Duodenal mucosa (tissue), 2 donors: ENCODE results near the gene UBE2Z.
A peak's percentile ranks its signal among the peaks of the same experiment; 100 is the strongest.

Experiments used
- H3K27ac ChIP-seq: one replicate; pipeline ENCODE4 v1.7.0; 2013; ENCODE audit warnings: low read depth, low read length
- H3K27me3 ChIP-seq, 2 donors: one replicate each; pipeline ENCODE4 v1.7.0; 2013; ENCODE audit warnings: low read length in 2 of 2, control low read depth in 1 of 2; ENCODE audit not compliant: insufficient read depth in 2 of 2, control insufficient read depth in 1 of 2
- H3K36me3 ChIP-seq, 2 donors: one replicate each; pipeline ENCODE4 v1.7.0; 2013; ENCODE audit warnings: low read length in 2 of 2, control low read depth in 1 of 2; ENCODE audit not compliant: insufficient read depth in 2 of 2, control insufficient read depth in 1 of 2
- H3K4me1 ChIP-seq, 2 donors: one replicate each; pipeline ENCODE4 v1.7.0; 2013; ENCODE audit warnings: low read length in 2 of 2, control low read depth in 1 of 2; ENCODE audit not compliant: insufficient read depth in 2 of 2, control insufficient read depth in 1 of 2
- H3K4me3 ChIP-seq, 2 donors: one replicate each; pipeline ENCODE4 v1.7.0; 2013; ENCODE audit warnings: low read length in 2 of 2, low read depth in 1 of 2
- H3K9ac ChIP-seq, 2 donors: one replicate each; pipeline ENCODE4 v1.7.0; 2013; ENCODE audit warnings: low read length in 2 of 2, low read depth in 1 of 2
- H3K9me3 ChIP-seq, 2 donors: one replicate each; pipeline ENCODE4 v1.7.0; 2013; ENCODE audit warnings: low read length in 2 of 2, control low read depth in 1 of 2; ENCODE audit not compliant: control insufficient read depth in 1 of 2

Gene UBE2Z

DNA sequence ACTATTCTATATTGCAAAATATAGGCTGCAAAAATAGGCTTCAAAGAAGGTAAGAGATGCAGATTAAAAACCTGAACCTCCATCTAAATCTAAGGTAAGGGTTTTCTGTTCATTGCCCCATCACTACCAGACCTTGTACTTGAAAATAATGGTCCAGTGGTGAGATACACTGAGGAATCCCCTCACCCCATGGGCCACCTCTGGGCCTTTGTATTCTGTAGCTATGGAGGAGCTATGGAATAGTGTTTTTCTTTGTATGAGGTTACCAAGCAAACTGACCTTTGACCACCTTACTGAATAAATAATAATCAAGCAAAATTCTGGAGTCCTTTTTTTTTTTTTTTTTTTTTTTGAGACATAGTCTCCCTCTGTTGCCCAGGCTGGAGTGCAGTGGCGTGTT, 4.8 kb upstream of the UBE2Z start:
- Histone ChIP-seq H3K9ac (no peak overlapping the region), H3K27ac (no peak overlapping the region), H3K27me3 (no peaks in the 10 kb centered on the region), H3K9me3 (no peaks in the 10 kb centered on the region), H3K4me1 (peaks cover 7 to 10% of the 10 kb centered on the region in 2 donors), H3K4me3 (no peak overlapping the region), H3K36me3 (peaks cover under 1 to 2% of the 10 kb centered on the region in 2 donors)

DNA sequence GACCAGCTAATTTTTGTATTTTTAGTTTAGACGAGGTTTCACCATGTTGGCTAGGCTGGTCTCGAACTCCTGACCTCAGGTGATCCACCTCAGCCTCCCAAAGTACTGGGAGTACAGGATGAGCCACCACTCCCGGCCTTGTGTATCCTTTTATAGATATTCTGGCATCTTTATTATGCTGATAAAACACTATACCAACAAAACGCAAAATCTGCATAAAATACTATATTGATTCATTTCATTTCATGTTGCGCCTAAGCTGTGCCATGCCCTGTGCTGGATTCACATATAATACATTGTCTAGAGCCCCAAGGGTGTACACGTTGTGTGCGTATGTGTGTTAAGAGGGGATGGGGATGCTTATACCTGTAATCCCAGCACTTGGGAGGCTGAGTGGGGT, 3.8 kb upstream of the UBE2Z start:
- H3K4me3 ChIP-seq = no peak overlapping the region
- H3K4me1 ChIP-seq = peaks cover 9 to 13% of the 10 kb centered on the region in 2 donors
- no peaks in the 10 kb centered on the region for H3K36me3 ChIP-seq
- no peak overlapping the region for H3K9ac ChIP-seq
- no peaks in the 10 kb centered on the region for H3K27me3 ChIP-seq
- no peak overlapping the region for H3K27ac ChIP-seq
- no peaks in the 10 kb centered on the region for H3K9me3 ChIP-seq

DNA sequence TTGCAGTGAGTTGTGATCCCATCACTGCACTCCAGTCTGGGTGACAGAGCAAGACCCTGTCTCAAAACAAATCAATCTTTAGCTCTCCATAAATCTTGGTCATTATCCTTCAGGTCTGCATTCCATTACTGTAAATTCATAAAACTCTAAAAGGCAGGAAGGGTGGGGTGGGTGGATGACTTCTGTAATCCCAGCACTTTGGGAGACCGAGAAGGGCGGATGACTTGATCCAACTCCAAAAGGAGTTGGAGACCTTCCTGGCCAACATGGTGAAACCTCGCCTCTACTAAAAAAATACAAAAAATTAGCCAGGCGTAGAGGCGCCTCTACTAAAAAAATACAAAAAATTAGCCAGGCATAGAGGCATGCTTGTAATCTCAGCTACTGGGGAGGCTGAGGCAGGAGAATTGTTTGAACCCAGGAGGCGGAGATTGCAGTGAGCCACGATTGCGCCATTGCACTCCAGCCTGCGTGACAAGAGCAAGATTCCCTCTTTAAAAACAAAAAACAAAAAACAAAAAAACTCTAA, 2.2 kb upstream of the UBE2Z start:
- peaks cover 0 to 8% of the 10 kb centered on the region in 2 donors for H3K36me3 ChIP-seq
- H3K9me3 ChIP-seq = no peaks in the 10 kb centered on the region
- peaks cover 25 to 29% of the 10 kb centered on the region in 2 donors for H3K4me1 ChIP-seq
- H3K27me3 ChIP-seq = no peaks in the 10 kb centered on the region
- H3K9ac ChIP-seq = no peak overlapping the region
- no peak overlapping the region for H3K4me3 ChIP-seq
- no peak overlapping the region for H3K27ac ChIP-seq

DNA sequence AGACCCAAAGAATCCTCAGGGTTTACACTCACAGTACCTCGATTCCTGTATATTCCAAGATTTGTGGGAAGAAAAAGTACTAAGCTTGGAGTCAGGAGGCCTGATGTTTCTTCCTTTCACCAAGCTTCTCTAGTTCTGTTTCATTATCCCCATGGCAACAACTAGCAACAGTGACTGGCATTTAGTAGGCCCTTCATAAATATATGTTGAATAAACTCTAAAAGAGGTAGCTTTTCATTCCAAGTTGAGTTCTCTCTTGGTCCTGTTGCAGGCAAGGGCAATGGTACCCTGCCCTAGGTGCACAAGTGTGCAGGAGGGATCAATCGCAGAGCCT, 527 bp upstream of the UBE2Z start:
- H3K27ac ChIP-seq = peak overlapping the region; percentile 83
- peak overlapping the region; percentile 84 to 94 for H3K4me3 ChIP-seq

DNA sequence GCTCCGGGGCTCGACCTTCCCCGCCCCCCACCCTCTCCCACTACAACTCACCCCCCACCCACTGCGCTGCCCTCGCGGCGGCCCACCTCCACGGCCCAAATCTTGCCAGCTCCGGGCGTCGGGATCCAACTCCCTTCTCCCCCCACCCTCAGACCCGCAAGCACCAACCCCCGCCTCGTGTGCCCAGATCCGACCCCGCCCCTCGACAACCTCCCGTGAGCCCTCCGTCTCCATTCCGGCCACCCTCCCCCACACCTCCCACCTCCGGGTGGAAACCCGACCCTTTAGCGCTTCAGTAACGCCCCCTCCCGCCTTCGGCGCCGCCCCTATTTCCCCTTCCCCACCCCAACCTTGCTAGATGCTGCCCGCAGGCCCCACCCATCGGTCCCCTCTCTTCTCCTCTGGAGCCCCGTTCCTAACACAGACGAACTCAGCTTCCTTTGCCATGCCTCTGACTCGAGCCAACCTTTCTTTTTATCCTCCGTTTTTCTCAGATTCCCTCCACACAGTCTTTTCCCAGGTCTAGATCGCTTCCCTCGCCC, 717 bp downstream of the UBE2Z start:
- no peaks in the 10 kb centered on the region for H3K27me3 ChIP-seq
- H3K4me1 ChIP-seq = peaks cover 28 to 29% of the 10 kb centered on the region in 2 donors
- peaks cover 8 to 32% of the 10 kb centered on the region in 2 donors for H3K36me3 ChIP-seq
- H3K9ac ChIP-seq = peak overlapping the region; percentile 52 to 77
- H3K27ac ChIP-seq = peak overlapping the region; percentile 83
- peak overlapping the region; percentile 84 to 94 for H3K4me3 ChIP-seq
- H3K9me3 ChIP-seq = no peaks in the 10 kb centered on the region

More for the DNA sequence above, 527 bp upstream of the UBE2Z start:
- Histone ChIP-seq H3K4me1 (peaks cover 28 to 32% of the 10 kb centered on the region in 2 donors), H3K36me3 (peaks cover 5 to 22% of the 10 kb centered on the region in 2 donors), H3K9me3 (no peaks in the 10 kb centered on the region), H3K27me3 (no peaks in the 10 kb centered on the region), H3K9ac (peak overlapping the region; percentile 77 to 89)

DNA sequence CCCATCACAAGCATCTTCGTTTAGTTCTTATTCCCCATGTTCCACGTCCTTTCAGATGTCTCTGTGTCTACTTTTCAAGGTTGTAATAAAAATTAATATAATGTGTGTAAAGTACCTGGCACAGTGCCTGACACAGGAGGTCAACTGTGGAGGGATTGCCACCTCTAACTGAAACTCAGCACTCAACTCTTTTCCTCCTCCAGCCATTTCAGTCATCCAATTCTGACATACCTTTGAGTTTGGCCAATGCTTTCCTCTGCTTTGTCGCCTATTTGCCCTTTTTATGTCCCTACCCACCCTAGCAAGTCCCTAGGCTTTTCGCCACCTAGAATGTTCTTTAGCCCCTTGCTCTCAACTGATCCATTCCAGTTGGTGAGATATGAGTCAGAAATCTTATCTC, 1.6 kb downstream of the UBE2Z start:
- H3K9ac ChIP-seq = peak overlapping the region; percentile 52 to 77
- peaks cover 8 to 35% of the 10 kb centered on the region in 2 donors for H3K36me3 ChIP-seq
- H3K4me3 ChIP-seq = peak overlapping the region; percentile 84 to 94
- no peak overlapping the region for H3K27ac ChIP-seq
- H3K27me3 ChIP-seq = no peaks in the 10 kb centered on the region
- H3K4me1 ChIP-seq = peaks cover 28 to 29% of the 10 kb centered on the region in 2 donors
- no peaks in the 10 kb centered on the region for H3K9me3 ChIP-seq

DNA sequence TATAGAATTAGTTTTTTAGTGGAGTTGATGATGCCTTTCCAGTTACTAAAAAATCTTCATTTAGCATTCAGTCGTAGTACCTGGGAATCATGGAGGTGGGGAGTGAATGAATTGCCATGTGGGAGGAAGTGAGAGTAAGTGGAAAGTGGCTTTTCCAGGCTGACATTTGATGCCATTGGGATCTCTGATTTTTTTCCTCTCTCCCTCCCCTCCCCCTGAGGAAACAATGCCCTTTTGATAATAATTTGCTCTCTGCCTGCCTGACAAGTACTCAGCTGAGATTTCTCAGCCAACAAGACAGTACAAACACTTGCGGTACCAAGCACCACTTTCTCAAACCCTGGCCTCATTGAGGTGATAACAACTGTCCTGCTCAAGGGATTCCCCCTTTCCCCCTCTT, 2.2 kb downstream of the UBE2Z start:
- Histone ChIP-seq H3K4me1 (peaks cover 32 to 33% of the 10 kb centered on the region in 2 donors), H3K36me3 (peaks cover 8 to 40% of the 10 kb centered on the region in 2 donors), H3K9me3 (no peaks in the 10 kb centered on the region), H3K27me3 (no peaks in the 10 kb centered on the region), H3K4me3 (peak overlapping the region; percentile 84 to 94), H3K27ac (no peak overlapping the region), H3K9ac (peak overlapping the region in 1 of 2 donors; percentile 77)

DNA sequence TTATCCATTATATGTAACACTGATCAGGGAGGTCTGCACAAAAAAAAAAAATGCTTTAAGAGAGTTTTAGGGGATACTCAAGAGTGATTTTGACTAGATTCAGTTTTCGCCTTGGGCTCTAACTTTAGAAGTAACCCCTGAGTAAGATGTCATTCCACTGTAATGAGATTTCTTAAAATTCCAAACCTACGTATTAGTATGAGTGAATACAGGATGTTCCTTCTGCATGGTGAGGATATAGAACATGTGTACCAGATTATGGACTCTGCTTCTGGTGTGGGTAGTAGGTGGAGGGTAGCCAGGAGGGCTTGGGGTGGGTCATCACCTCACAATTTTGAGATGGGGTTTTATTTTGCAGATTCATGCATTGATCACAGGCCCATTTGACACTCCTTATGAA, 4.3 kb downstream of the UBE2Z start:
- Histone ChIP-seq H3K9ac (no peak overlapping the region), H3K36me3 (peaks cover 8 to 56% of the 10 kb centered on the region in 2 donors), H3K4me3 (no peak overlapping the region), H3K9me3 (no peaks in the 10 kb centered on the region), H3K4me1 (peaks cover 32 to 35% of the 10 kb centered on the region in 2 donors), H3K27ac (no peak overlapping the region), H3K27me3 (no peaks in the 10 kb centered on the region)

DNA sequence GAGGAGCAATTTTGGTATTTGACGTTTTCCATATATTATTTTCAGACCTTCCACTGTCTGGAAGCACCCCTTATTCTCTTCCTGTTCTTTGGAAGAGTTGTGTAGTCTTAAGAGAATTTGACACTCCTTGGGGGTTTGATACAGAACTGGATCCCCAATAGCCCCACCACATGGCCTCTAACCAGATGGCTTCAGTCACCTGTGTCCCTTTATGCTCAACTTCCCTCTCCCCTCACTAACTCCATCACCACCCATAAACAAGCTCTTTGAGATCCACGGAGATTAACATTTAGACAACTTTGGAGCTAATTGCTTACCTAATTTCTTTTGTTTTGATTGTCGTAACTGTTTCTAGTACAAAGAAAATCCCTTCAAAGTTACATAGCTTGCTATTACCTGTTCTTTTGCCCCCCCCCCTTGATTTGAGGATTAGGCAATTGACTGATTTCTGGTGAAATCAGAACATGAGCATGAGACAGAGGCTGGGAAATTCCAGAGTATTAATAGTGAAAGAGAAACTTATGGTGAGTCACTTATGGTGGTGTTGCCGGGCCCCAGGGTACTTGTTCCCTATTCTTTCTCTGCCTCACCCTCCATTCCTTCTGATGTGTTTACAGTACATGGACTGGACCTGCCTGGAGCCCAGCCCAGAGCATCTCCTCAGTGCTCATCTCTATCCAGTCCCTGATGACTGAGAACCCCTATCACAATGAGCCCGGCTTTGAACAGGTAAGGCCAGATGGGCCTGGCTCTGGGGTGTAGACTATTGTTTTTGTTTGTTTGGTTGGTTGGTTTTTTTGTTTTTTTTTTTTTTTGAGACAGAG, 7.5 kb downstream of the UBE2Z start:
- H3K9me3 ChIP-seq = no peaks in the 10 kb centered on the region
- peaks cover 14 to 80% of the 10 kb centered on the region in 2 donors for H3K36me3 ChIP-seq
- no peak overlapping the region for H3K27ac ChIP-seq
- peaks cover 10 to 15% of the 10 kb centered on the region in 2 donors for H3K4me1 ChIP-seq
- no peaks in the 10 kb centered on the region for H3K27me3 ChIP-seq
- H3K4me3 ChIP-seq = no peak overlapping the region
- peak overlapping the region in 1 of 2 donors; percentile 28 for H3K9ac ChIP-seq

DNA sequence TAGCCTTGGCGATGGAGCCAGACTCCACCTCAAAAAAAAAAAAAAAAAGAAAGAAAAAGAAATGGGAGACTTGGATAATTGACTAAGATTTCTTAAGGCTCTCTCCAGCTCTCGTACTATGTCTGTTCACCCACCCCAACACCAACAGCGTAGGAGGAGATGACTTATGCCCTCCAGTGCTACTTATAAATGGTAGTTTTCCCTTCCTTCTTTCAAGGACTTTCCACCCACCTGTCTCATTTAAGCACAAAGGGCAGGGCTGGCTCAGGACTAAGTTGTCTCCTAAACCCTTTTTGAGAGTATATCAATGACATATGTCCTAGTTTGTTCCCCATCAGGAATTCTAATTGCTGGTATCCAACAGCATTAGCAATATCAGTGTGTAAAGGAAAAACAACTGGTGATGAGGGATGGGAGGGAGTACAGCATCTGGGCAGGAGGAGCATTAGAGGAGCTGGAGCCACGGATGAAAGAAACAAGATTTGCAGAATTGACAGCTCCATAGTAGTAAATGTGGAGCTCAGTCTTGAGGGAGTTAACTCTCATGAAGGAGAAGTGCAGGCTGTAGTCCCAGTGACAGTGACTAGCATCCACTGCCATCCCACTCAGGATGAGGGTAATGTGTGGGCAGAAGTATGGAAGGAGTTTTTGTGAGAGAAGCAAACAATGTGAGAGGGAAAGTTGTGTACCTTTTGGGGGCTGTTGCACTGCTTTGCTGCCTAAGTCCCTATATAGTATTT, 17.2 kb downstream of the UBE2Z start:
- Histone ChIP-seq H3K9ac (no peak overlapping the region), H3K36me3 (peaks cover 62 to 98% of the 10 kb centered on the region in 2 donors), H3K4me1 (no peaks in the 10 kb centered on the region), H3K9me3 (no peaks in the 10 kb centered on the region), H3K4me3 (no peak overlapping the region), H3K27ac (no peak overlapping the region), H3K27me3 (no peaks in the 10 kb centered on the region)
